SJSA1 (cell line): ENCODE measurements around the gene MYH4. TPM values are rescaled to one million over a fixed set of nuclear protein-coding genes. Genes with fewer than 3 reads are reported as not detected.

Source experiments
- DNase-seq, 2 experiments: peaks; one replicate each; pipeline ENCODE4 v3.0.0-alpha.2; 2015 to 2020; ENCODE audit warnings: low spot score in 2 of 2, low read depth in 1 of 2
- H3K27ac ChIP-seq: fragments of 250-450 bp; sonication (Bioruptor Pico); 2 replicates; pipeline ENCODE4 v1.5.1; 2020; ENCODE audit warnings: mild to moderate bottlenecking, moderate library complexity
- H3K27me3 ChIP-seq: fragments of 250-450 bp; sonication (Bioruptor Pico); replicated peaks from 2 replicates; pipeline ENCODE4 v1.5.1; 2020; ENCODE audit warnings: mild to moderate bottlenecking, moderate library complexity
- H3K36me3 ChIP-seq: fragments of 250-450 bp; sonication (Bioruptor Pico); 2 replicates; pipeline ENCODE4 v1.5.1; 2020; ENCODE audit warnings: mild to moderate bottlenecking
- H3K4me1 ChIP-seq: fragments of 250-450 bp; sonication (Bioruptor Pico); replicated peaks from 2 replicates; pipeline ENCODE4 v1.6.1; 2021; ENCODE audit warnings: mild to moderate bottlenecking
- H3K4me3 ChIP-seq: fragments of 250-450 bp; sonication (Bioruptor Pico); 2 replicates; pipeline ENCODE4 v1.5.1; 2020; ENCODE audit warnings: mild to moderate bottlenecking
- H3K9me3 ChIP-seq: fragments of 250-450 bp; sonication (Bioruptor Pico); replicated peaks from 2 replicates; pipeline ENCODE4 v1.5.1; 2020; ENCODE audit warnings: mild to moderate bottlenecking
- total RNA-seq: library from RNA; depleted of rRNA; stranded (reverse); fragments of >200 nt; shearing (Covaris generic); gene quantifications from 2 replicates; pipeline ENCODE4 v1.2.3, GENCODE V29; 2014; rRNA removed

MYH4 gene
- total RNA-seq, 1 experiment from 2014 or later, result not detected

GRCh38 chr17:10396524-10397163 is 72.7 kb downstream of the MYH4 start:
- Histone ChIP-seq H3K4me1 (no peaks in the 10 kb centered on the region), H3K27me3 (no peaks in the 10 kb centered on the region), H3K9me3 (no peaks in the 10 kb centered on the region), H3K27ac (no peak overlapping the region), H3K36me3 (no peaks in the 10 kb centered on the region), H3K4me3 (no peak overlapping the region)
- DNase-seq, result no peak

GRCh38 chr17:10394201-10394887 is 75.0 kb downstream of the MYH4 start:
- Histone ChIP-seq H3K4me3 (no peak overlapping the region), H3K4me1 (no peaks in the 10 kb centered on the region), H3K27me3 (no peaks in the 10 kb centered on the region), H3K9me3 (no peaks in the 10 kb centered on the region), H3K36me3 (no peaks in the 10 kb centered on the region), H3K27ac (no peak overlapping the region)
- DNase-seq, result no peak

Other genes with a start within 250 kb of the MYH4 start
- not detected in 2 replicates for gene MYH13, start 96.6 kb downstream of the MYH4 start, total RNA-seq
- 0.03 TPM in 1 of 2 replicates, not detected in the other for gene MYH8, start 47.6 kb downstream of the MYH4 start, total RNA-seq
- not detected in 2 replicates for gene MYH1, start 49.0 kb upstream of the MYH4 start, total RNA-seq
- gene MYH2, start 80.1 kb upstream of the MYH4 start, total RNA-seq, result not detected in 2 replicates
- 0.13 and 0.66 TPM in 2 replicates for gene MYH3, start 187.8 kb upstream of the MYH4 start, total RNA-seq
- 23.5 and 27.1 TPM in 2 replicates for gene SCO1, start 228.0 kb upstream of the MYH4 start, total RNA-seq
- gene ADPRM, start 228.0 kb upstream of the MYH4 start, total RNA-seq, result 6.1 and 9.5 TPM in 2 replicates